Endothelial cell of coronary artery (primary cell): Measurements from ENCODE around the gene NPPC. TPM values are rescaled to one million over a fixed set of nuclear protein-coding genes. Genes with fewer than 3 reads are reported as not detected.

ENCODE experiments used
- total RNA-seq: library from RNA; depleted of rRNA; stranded (reverse); fragments of >200 nt; gene quantifications from 2 replicates; pipeline ENCODE4 v1.2.3, GENCODE V29; 2014

The NPPC gene, protein sequence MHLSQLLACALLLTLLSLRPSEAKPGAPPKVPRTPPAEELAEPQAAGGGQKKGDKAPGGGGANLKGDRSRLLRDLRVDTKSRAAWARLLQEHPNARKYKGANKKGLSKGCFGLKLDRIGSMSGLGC
- total RNA-seq: not detected in 2 replicates

DNA sequence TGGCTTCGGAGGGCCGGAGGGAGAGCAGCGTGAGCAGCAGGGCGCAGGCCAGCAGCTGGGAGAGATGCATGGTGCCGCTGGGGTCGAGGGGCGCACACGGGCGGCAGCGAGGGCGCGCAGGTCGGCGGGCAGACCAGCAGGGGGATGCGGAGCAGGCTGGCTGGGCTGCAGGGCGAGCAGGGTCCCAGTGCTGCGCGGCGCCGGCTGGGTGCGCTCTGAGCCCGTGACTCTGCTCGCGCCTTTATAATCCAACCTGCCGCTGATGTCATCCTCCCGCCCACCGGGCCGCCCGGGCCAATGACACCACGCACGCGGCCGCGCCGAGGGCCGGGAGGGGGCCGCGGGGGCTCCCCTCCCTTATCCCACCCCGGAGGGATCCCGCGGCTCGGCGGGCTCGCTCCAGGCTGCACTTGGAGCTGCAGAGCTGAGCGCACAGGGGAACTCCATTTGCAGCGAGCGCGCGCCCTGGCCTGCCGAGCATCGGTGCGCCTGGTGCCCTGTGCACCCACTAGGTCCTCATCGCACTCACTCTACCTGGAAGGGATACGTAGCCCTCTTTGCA, at the start of gene NPPC:
Gene NPPC (minus strand): TSS at position 217 of the 562 bp plus-strand sequence. CDS start 147 bp downstream, at position 70.

DNA sequence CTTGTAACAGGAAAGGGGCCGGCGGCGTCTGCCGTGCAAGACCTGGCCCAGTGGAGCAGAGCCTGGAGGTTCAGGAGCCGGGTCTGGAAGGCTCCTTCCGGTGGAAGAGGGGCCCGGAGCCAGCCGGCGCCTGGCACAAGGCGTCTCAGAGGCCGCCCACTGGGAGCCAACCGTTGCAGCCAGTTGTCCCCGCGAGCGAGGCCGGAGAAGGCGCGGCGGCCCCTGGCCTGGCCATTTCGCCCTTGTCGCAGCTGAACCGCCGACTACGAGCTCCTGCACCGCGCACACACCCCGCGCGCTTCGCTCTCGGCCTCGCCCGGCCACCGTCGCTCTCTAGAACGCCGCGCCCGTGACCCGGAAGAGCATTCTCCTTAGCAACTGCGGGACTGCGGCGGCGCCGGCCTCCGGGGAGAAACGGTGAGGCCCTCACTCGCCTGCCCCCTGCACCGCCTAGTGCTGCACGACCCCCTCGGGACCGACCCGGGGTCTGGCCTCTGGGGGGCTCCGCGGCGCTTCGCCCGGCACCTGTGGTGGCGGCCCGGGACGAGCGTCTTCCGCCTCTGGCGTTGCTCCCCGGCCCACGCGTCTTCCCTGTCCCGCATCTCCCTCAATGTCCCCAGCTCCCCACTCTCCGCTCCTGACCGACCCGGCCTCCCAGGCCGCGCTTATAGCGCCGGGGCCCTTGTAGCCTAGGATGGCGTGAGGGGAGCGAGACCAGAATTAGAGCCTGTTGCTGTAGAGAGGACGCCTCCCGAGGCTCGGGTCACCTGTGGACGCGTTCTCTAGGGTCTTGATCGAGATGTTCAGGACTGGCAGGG, 35.4 kb upstream of the NPPC start, which contains the start of gene DIS3L2:
Gene DIS3L2 (plus strand): TSS at position 365 of the 818 bp plus-strand sequence. CDS start 53,215 bp downstream, outside the sequence.

Other genes with a start within 250 kb of the NPPC start
- gene PTMA, start 217.9 kb downstream of the NPPC start, total RNA-seq: 1,067 and 1,251 TPM in 2 replicates
- gene PDE6D, start 145.1 kb downstream of the NPPC start, total RNA-seq: 14.5 and 14.8 TPM in 2 replicates
- 14.9 and 18.4 TPM in 2 replicates for gene COPS7B, start 140.0 kb downstream of the NPPC start, total RNA-seq
- gene DIS3L2, start 35.3 kb upstream of the NPPC start, total RNA-seq: 19.7 and 21.6 TPM in 2 replicates